SU-DHL-6 (cell line): ENCODE measurements around the gene MBP.

ENCODE experiments used
- H2AFZ ChIP-seq: fragments of 200-600 bp; sonication (generic); 2 replicates; pipeline ENCODE4 v1.6.1; 2014; ENCODE audit warnings: low read depth, mild to moderate bottlenecking, moderate library complexity, mixed read lengths, antibody characterized with exemption, low read length; ENCODE audit not compliant: severe bottlenecking
- H3F3A ChIP-seq: fragments of 200-600 bp; shearing (Covaris generic); 2 replicates; pipeline ENCODE4 v1.6.0; 2016; ENCODE audit warnings: antibody characterized with exemption, mild to moderate bottlenecking; ENCODE audit not compliant: insufficient read depth
- H3K27ac ChIP-seq: fragments of 200-600 bp; sonication (generic); 2 replicates; pipeline ENCODE4 v1.5.1; 2016; ENCODE audit warnings: low read depth, mild to moderate bottlenecking, low read length, moderate library complexity, mixed read lengths
- H3K27me3 ChIP-seq: fragments of 200-600 bp; sonication (generic), shearing (Covaris generic); 2 replicates; pipeline ENCODE4 v1.6.0; 2014; ENCODE audit warnings: mild to moderate bottlenecking, low read length
- H3K36me3 ChIP-seq: fragments of 200-600 bp; sonication (generic); 2 replicates; pipeline ENCODE4 v1.6.1; 2014; ENCODE audit warnings: mild to moderate bottlenecking, low read length, mixed read lengths
- H3K4me2 ChIP-seq: fragments of 300-600, 200-600 bp; shearing (Covaris generic), sonication (generic); 2 replicates; pipeline ENCODE4 v1.6.0; 2014; ENCODE audit warnings: low read length, low read depth, mild to moderate bottlenecking; ENCODE audit not compliant: poor library complexity, severe bottlenecking
- H3K4me3 ChIP-seq: fragments of 200-600 bp; sonication (generic); 2 replicates; pipeline ENCODE4 v1.5.1; 2014; ENCODE audit warnings: antibody characterized with exemption, low read length, mild to moderate bottlenecking, mixed read lengths; ENCODE audit not compliant: insufficient read depth, poor library complexity, severe bottlenecking
- H3K79me2 ChIP-seq: fragments of 200-600 bp; sonication (generic); 2 replicates; pipeline ENCODE4 v1.6.1; 2014; ENCODE audit warnings: mild to moderate bottlenecking, low read length, moderate library complexity; ENCODE audit not compliant: insufficient read depth
- H3K9ac ChIP-seq: fragments of 200-600 bp; sonication (generic); 2 replicates; pipeline ENCODE4 v1.7.0; 2014; ENCODE audit warnings: mild to moderate bottlenecking, low read length
- H3K9me2 ChIP-seq: fragments of 200-600 bp; sonication (generic); replicated peaks from 2 replicates; pipeline ENCODE4 v1.6.1; 2014; ENCODE audit warnings: low read length; ENCODE audit not compliant: insufficient read depth
- H3K9me3 ChIP-seq: fragments of 200-600 bp; sonication (generic); 2 replicates; pipeline ENCODE4 v1.6.1; 2014; ENCODE audit warnings: low read length, mixed read lengths; ENCODE audit not compliant: insufficient read depth
- H4K20me1 ChIP-seq: fragments of 200-600 bp; sonication (generic); 2 replicates; pipeline ENCODE4 v1.6.1; 2014; ENCODE audit warnings: low read depth, mild to moderate bottlenecking, antibody characterized with exemption, low read length, moderate library complexity, mixed read lengths
- EZH2phosphoT487 ChIP-seq: fragments of 200-600 bp; sonication (generic), shearing (Covaris generic); conservative IDR thresholded peaks from 2 replicates; pipeline ENCODE4 v1.6.1; 2018; ENCODE audit warnings: mild to moderate bottlenecking, antibody characterized with exemption, low read length, moderate library complexity, mixed read lengths
- TF ChIP-seq, protein P1 (sequence below): fragments of 200-600 bp; sonication (generic); IDR thresholded peaks from one replicate; pipeline ENCODE4 v1.5.1; 2017; ENCODE audit warnings: antibody characterized with exemption, mild to moderate bottlenecking, low read length, moderate library complexity; ENCODE audit not compliant: insufficient read depth, poor library complexity, severe bottlenecking

The MBP gene

GRCh38 chr18:76956648-76957047 lies 175.9 kb downstream of the MBP start:
- H2AFZ ChIP-seq = no peak overlapping the region
- H3K4me3 ChIP-seq = no peak overlapping the region
- H3K9me3 ChIP-seq = no peaks in the 10 kb centered on the region
- H3K79me2 ChIP-seq = no peaks in the 10 kb centered on the region
- no peaks in the 10 kb centered on the region for H3K9me2 ChIP-seq
- H3K9ac ChIP-seq = no peak overlapping the region
- no peaks in the 10 kb centered on the region for H3K27me3 ChIP-seq
- TF ChIP-seq, protein P1, sequence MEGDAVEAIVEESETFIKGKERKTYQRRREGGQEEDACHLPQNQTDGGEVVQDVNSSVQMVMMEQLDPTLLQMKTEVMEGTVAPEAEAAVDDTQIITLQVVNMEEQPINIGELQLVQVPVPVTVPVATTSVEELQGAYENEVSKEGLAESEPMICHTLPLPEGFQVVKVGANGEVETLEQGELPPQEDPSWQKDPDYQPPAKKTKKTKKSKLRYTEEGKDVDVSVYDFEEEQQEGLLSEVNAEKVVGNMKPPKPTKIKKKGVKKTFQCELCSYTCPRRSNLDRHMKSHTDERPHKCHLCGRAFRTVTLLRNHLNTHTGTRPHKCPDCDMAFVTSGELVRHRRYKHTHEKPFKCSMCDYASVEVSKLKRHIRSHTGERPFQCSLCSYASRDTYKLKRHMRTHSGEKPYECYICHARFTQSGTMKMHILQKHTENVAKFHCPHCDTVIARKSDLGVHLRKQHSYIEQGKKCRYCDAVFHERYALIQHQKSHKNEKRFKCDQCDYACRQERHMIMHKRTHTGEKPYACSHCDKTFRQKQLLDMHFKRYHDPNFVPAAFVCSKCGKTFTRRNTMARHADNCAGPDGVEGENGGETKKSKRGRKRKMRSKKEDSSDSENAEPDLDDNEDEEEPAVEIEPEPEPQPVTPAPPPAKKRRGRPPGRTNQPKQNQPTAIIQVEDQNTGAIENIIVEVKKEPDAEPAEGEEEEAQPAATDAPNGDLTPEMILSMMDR = no peak
- TF ChIP-seq EZH2phosphoT487 = no peak
- no peak overlapping the region for H3K27ac ChIP-seq
- H3K36me3 ChIP-seq = no peaks in the 10 kb centered on the region
- no peaks in the 10 kb centered on the region for H4K20me1 ChIP-seq
- H3F3A ChIP-seq = no peaks in the 10 kb centered on the region
- H3K4me2 ChIP-seq = no peak overlapping the region

GRCh38 chr18:76955524-76956170 lies 176.9 kb downstream of the MBP start:
- H3K4me3 ChIP-seq = no peak overlapping the region
- no peak overlapping the region for H2AFZ ChIP-seq
- H4K20me1 ChIP-seq = no peaks in the 10 kb centered on the region
- H3K27me3 ChIP-seq = no peaks in the 10 kb centered on the region
- no peaks in the 10 kb centered on the region for H3K9me3 ChIP-seq
- H3K4me2 ChIP-seq = no peak overlapping the region
- H3K9ac ChIP-seq = no peak overlapping the region
- H3K79me2 ChIP-seq = no peaks in the 10 kb centered on the region
- H3K27ac ChIP-seq = no peak overlapping the region
- no peaks in the 10 kb centered on the region for H3K36me3 ChIP-seq
- H3F3A ChIP-seq = no peaks in the 10 kb centered on the region
- no peaks in the 10 kb centered on the region for H3K9me2 ChIP-seq
- TF ChIP-seq EZH2phosphoT487 = no peak
- TF ChIP-seq, protein P1 = no peak

- Histone ChIP-seq H3K79me2 (no peaks in the 10 kb centered on the region), H3K27me3 (no peaks in the 10 kb centered on the region), H3F3A (no peaks in the 10 kb centered on the region), H3K4me3 (no peak overlapping the region), H3K9me3 (no peaks in the 10 kb centered on the region), H3K36me3 (no peaks in the 10 kb centered on the region), H4K20me1 (no peaks in the 10 kb centered on the region), H3K4me2 (no peak overlapping the region), H3K9ac (no peak overlapping the region), H2AFZ (no peak overlapping the region), H3K27ac (no peak overlapping the region), H3K9me2 (no peaks in the 10 kb centered on the region)
- no peak for TF ChIP-seq EZH2phosphoT487
- TF ChIP-seq, protein P1 = no peak
These were observed 178.9 kb downstream of the MBP start for GRCh38 chr18:76953583-76954233.
